SU-DHL-6 (cell line): ENCODE data around the gene PRSS38.

Experiments
- H2AFZ ChIP-seq: fragments of 200-600 bp; sonication (generic); 2 replicates; pipeline ENCODE4 v1.6.1; 2014; ENCODE audit warnings: low read depth, mild to moderate bottlenecking, moderate library complexity, mixed read lengths, antibody characterized with exemption, low read length; ENCODE audit not compliant: severe bottlenecking
- H3F3A ChIP-seq: fragments of 200-600 bp; shearing (Covaris generic); 2 replicates; pipeline ENCODE4 v1.6.0; 2016; ENCODE audit warnings: antibody characterized with exemption, mild to moderate bottlenecking; ENCODE audit not compliant: insufficient read depth
- H3K27ac ChIP-seq: fragments of 200-600 bp; sonication (generic); 2 replicates; pipeline ENCODE4 v1.5.1; 2016; ENCODE audit warnings: low read depth, mild to moderate bottlenecking, low read length, moderate library complexity, mixed read lengths
- H3K27me3 ChIP-seq: fragments of 200-600 bp; sonication (generic), shearing (Covaris generic); 2 replicates; pipeline ENCODE4 v1.6.0; 2014; ENCODE audit warnings: mild to moderate bottlenecking, low read length
- H3K36me3 ChIP-seq: fragments of 200-600 bp; sonication (generic); 2 replicates; pipeline ENCODE4 v1.6.1; 2014; ENCODE audit warnings: mild to moderate bottlenecking, low read length, mixed read lengths
- H3K4me2 ChIP-seq: fragments of 300-600, 200-600 bp; shearing (Covaris generic), sonication (generic); 2 replicates; pipeline ENCODE4 v1.6.0; 2014; ENCODE audit warnings: low read length, low read depth, mild to moderate bottlenecking; ENCODE audit not compliant: poor library complexity, severe bottlenecking
- H3K4me3 ChIP-seq: fragments of 200-600 bp; sonication (generic); 2 replicates; pipeline ENCODE4 v1.5.1; 2014; ENCODE audit warnings: antibody characterized with exemption, low read length, mild to moderate bottlenecking, mixed read lengths; ENCODE audit not compliant: insufficient read depth, poor library complexity, severe bottlenecking
- H3K79me2 ChIP-seq: fragments of 200-600 bp; sonication (generic); 2 replicates; pipeline ENCODE4 v1.6.1; 2014; ENCODE audit warnings: mild to moderate bottlenecking, low read length, moderate library complexity; ENCODE audit not compliant: insufficient read depth
- H3K9ac ChIP-seq: fragments of 200-600 bp; sonication (generic); 2 replicates; pipeline ENCODE4 v1.7.0; 2014; ENCODE audit warnings: mild to moderate bottlenecking, low read length
- H3K9me2 ChIP-seq: fragments of 200-600 bp; sonication (generic); replicated peaks from 2 replicates; pipeline ENCODE4 v1.6.1; 2014; ENCODE audit warnings: low read length; ENCODE audit not compliant: insufficient read depth
- H3K9me3 ChIP-seq: fragments of 200-600 bp; sonication (generic); 2 replicates; pipeline ENCODE4 v1.6.1; 2014; ENCODE audit warnings: low read length, mixed read lengths; ENCODE audit not compliant: insufficient read depth
- H4K20me1 ChIP-seq: fragments of 200-600 bp; sonication (generic); 2 replicates; pipeline ENCODE4 v1.6.1; 2014; ENCODE audit warnings: low read depth, mild to moderate bottlenecking, antibody characterized with exemption, low read length, moderate library complexity, mixed read lengths
- CTCF ChIP-seq: fragments of 200-600 bp; sonication (generic); IDR thresholded peaks from one replicate; pipeline ENCODE4 v1.5.1; 2017; ENCODE audit warnings: antibody characterized with exemption, mild to moderate bottlenecking, low read length, moderate library complexity; ENCODE audit not compliant: insufficient read depth, poor library complexity, severe bottlenecking
- EZH2phosphoT487 ChIP-seq: fragments of 200-600 bp; sonication (generic), shearing (Covaris generic); conservative IDR thresholded peaks from 2 replicates; pipeline ENCODE4 v1.6.1; 2018; ENCODE audit warnings: mild to moderate bottlenecking, antibody characterized with exemption, low read length, moderate library complexity, mixed read lengths

PRSS38 gene

GRCh38 chr1:227885135-227885647 lies 69.7 kb downstream of the PRSS38 start:
- Histone ChIP-seq H3K27me3 (no peaks in the 10 kb centered on the region), H3K9ac (no peak overlapping the region), H3K36me3 (no peaks in the 10 kb centered on the region), H3K9me3 (no peaks in the 10 kb centered on the region), H3F3A (no peaks in the 10 kb centered on the region), H3K27ac (no peak overlapping the region), H4K20me1 (no peaks in the 10 kb centered on the region), H3K4me2 (no peak overlapping the region), H3K4me3 (no peak overlapping the region), H2AFZ (no peak overlapping the region), H3K9me2 (no peaks in the 10 kb centered on the region), H3K79me2 (no peaks in the 10 kb centered on the region)
- TF ChIP-seq EZH2phosphoT487, result no peak
- TF ChIP-seq CTCF, result no peak

GRCh38 chr1:227885648-227886502 lies 70.4 kb downstream of the PRSS38 start:
- Histone ChIP-seq H2AFZ (no peak overlapping the region), H3K79me2 (no peaks in the 10 kb centered on the region), H3K4me3 (no peak overlapping the region), H3K9me3 (no peaks in the 10 kb centered on the region), H3K4me2 (no peak overlapping the region), H3K36me3 (no peaks in the 10 kb centered on the region), H4K20me1 (no peaks in the 10 kb centered on the region), H3F3A (no peaks in the 10 kb centered on the region), H3K9ac (no peak overlapping the region), H3K27ac (no peak overlapping the region), H3K27me3 (no peaks in the 10 kb centered on the region), H3K9me2 (no peaks in the 10 kb centered on the region)
- TF ChIP-seq CTCF, result no peak
- TF ChIP-seq EZH2phosphoT487, result no peak

GRCh38 chr1:227886503-227886961 lies 71.1 kb downstream of the PRSS38 start:
- no peaks in the 10 kb centered on the region for H3K36me3 ChIP-seq
- no peaks in the 10 kb centered on the region for H3F3A ChIP-seq
- no peak overlapping the region for H3K4me3 ChIP-seq
- no peaks in the 10 kb centered on the region for H3K9me3 ChIP-seq
- no peaks in the 10 kb centered on the region for H3K27me3 ChIP-seq
- TF ChIP-seq CTCF (no peak), EZH2phosphoT487 (no peak)
- H2AFZ ChIP-seq, result no peak overlapping the region
- no peaks in the 10 kb centered on the region for H4K20me1 ChIP-seq
- no peak overlapping the region for H3K9ac ChIP-seq
- no peak overlapping the region for H3K4me2 ChIP-seq
- H3K79me2 ChIP-seq, result no peaks in the 10 kb centered on the region
- H3K9me2 ChIP-seq, result no peaks in the 10 kb centered on the region
- no peak overlapping the region for H3K27ac ChIP-seq
